ENCODE data around the gene RAB40C.

DNA sequence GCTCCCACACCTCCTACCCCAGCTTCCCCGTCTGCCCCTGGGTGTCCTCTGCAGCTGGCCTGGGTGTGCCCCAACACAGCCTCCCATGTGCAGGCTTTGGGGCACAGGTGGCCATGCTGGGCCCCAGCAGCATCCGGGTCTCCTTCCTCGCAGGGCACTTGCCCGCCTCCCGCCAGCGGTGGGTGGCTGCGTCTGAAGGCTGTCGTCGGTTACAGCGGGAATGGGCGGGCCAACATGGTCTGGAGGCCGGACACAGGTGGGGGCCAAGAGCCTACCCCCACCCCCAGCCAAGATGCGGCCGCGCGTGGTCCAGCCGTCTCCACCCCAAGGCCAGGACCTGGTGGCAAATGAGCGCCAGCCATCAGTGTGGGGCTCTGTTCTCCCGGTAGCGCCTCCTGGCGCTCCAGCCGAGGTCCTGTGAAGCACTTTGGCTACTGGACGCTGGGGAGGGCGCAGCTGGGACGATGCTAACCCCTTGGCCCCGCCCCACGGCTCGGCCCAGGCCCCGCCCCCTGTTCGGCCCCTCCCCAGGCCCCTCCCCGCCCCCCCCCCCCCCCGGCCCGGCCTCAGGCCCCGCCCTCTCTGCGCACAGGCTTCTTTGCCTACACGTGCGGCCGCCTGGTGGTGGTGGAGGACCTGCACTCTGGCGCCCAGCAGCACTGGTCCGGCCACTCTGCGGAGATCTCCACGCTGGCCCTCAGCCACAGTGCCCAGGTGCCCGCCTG lies 70.8 kb downstream of the RAB40C start:
- TF ChIP-seq EZH2 (IDR thresholded peaks at IDR 0.05) (no peak), POLR2AphosphoS5 (IDR thresholded peaks at IDR 0.05; ENCODE audit: borderline replicate concordance, low read depth, low read length) (no peak), FOXP2 (optimal IDR thresholded peaks at IDR 0.05; ENCODE audit: control extremely low read depth, extremely low read length, insufficient read depth) (no peak)
